Endothelial cell of umbilical vein (primary cell): ENCODE measurements around the gene KIF1B. TPM values are rescaled to one million over a fixed set of nuclear protein-coding genes. Genes with fewer than 3 reads are reported as not detected.
A peak's percentile ranks its signal among the peaks of the same experiment; 100 is the strongest.

Source experiments
- BruUV-seq: library from RNA; stranded (reverse); fragments of 400-500 nt; replicated peaks from 2 replicates; lab custom pipeline; 2021; lab: Mats Ljungman, UMichigan
- CTCF ChIA-PET: fragments of 300-600, 350-600 bp; sonication (Branson Sonifier 250); formaldehyde crosslinking; loops from one replicate; lab custom pipeline; 2021; ENCODE audit warnings: antibody characterized with exemption, inconsistent platforms; lab: Charles Lee
- POLR2A ChIA-PET: fragments of 300-600, 350-600 bp; sonication (Branson Sonifier 250); formaldehyde crosslinking; loops from one replicate; lab custom pipeline; 2021; ENCODE audit warnings: antibody characterized with exemption, inconsistent platforms; lab: Charles Lee
- DNase-seq: peaks from one replicate; pipeline ENCODE4 v3.0.0-alpha.2; 2011; ENCODE audit warnings: low read depth, low spot score
- FAIRE-seq: peaks from 2 replicates; lab custom pipeline; 2011; peaks lifted over from hg19 to GRCh38; lab: Jason Lieb, UNC
- H2AFZ ChIP-seq: 2 replicates; pipeline ENCODE4 v1.6.0; 2012; ENCODE audit warnings: low read depth, low read length, control low read depth, inconsistent platforms
- H3K27ac ChIP-seq: 2 replicates; pipeline ENCODE4 v1.5.1; 2011; ENCODE audit warnings: low read depth, mild to moderate bottlenecking, control low read depth, low read length, moderate library complexity; ENCODE audit not compliant: insufficient read depth
- H3K27me3 ChIP-seq, 2 experiments: 2 replicates each; pipeline versions ENCODE4 v1.6.0 to v1.6.1; 2011; ENCODE audit warnings: low read length in 2 of 2, mixed read lengths in 1 of 2; ENCODE audit not compliant: control insufficient read depth in 2 of 2, insufficient read depth in 2 of 2
- H3K36me3 ChIP-seq, 2 experiments: 2 replicates in 1 of 2; 3 replicates in 1 of 2; pipeline ENCODE4 v1.5.1; 2011; ENCODE audit warnings: low read length in 2 of 2, mild to moderate bottlenecking in 1 of 2, moderate library complexity in 1 of 2; ENCODE audit not compliant: control insufficient read depth in 2 of 2, insufficient read depth in 2 of 2; ENCODE audit errors: extremely low read depth in 1 of 2
- H3K4me1 ChIP-seq: 3 replicates; pipeline ENCODE4 v1.5.1; 2011; ENCODE audit warnings: mild to moderate bottlenecking, low read length; ENCODE audit not compliant: control insufficient read depth, insufficient read depth; ENCODE audit errors: extremely low read depth
- H3K4me2 ChIP-seq: 2 replicates; pipeline ENCODE4 v1.6.1; 2011; ENCODE audit warnings: low read length, control low read depth, mixed read lengths; ENCODE audit not compliant: insufficient read depth
- H3K4me3 ChIP-seq, 3 experiments: fragments of 200-600 bp in 1 of 3; sonication (generic), shearing (Covaris generic) in 1 of 3; replicated peaks in 1 of 3; 2 replicates each; pipeline ENCODE4 v1.5.1; 2011 to 2016; ENCODE audit warnings: control low read depth in 3 of 3, low read length in 3 of 3, mild to moderate bottlenecking in 2 of 3, inconsistent platforms in 1 of 3, low read depth in 1 of 3, moderate library complexity in 1 of 3; ENCODE audit not compliant: insufficient read depth in 1 of 3
- H3K79me2 ChIP-seq: 2 replicates; pipeline ENCODE4 v1.6.0; 2012; ENCODE audit warnings: low read length, inconsistent platforms; ENCODE audit not compliant: control insufficient read depth, insufficient read depth
- H3K9ac ChIP-seq: replicated peaks from 2 replicates; pipeline ENCODE3; 2011; ENCODE audit warnings: low read length, control low read depth; ENCODE audit not compliant: insufficient read depth; ENCODE audit errors: extremely low read depth
- H3K9me1 ChIP-seq: replicated peaks from 3 replicates; pipeline ENCODE4 v1.6.0; 2011; ENCODE audit warnings: mild to moderate bottlenecking, low read length; ENCODE audit not compliant: control insufficient read depth, insufficient read depth; ENCODE audit errors: extremely low read depth
- H3K9me3 ChIP-seq: replicated peaks from 2 replicates; pipeline ENCODE4 v1.5.1; 2012; ENCODE audit warnings: low read length, inconsistent platforms; ENCODE audit not compliant: control insufficient read depth, insufficient read depth
- H4K20me1 ChIP-seq: replicated peaks from 2 replicates; pipeline ENCODE3; 2011; ENCODE audit warnings: mild to moderate bottlenecking, low read length; ENCODE audit not compliant: control insufficient read depth, insufficient read depth; ENCODE audit errors: extremely low read depth
- EZH2 ChIP-seq: IDR thresholded peaks from 2 replicates; pipeline ENCODE4 v1.6.1; 2012; ENCODE audit warnings: borderline replicate concordance, low read depth, mild to moderate bottlenecking, moderate library complexity, low read length, inconsistent platforms; ENCODE audit not compliant: severe bottlenecking
- FOS ChIP-seq: IDR thresholded peaks from 2 replicates; pipeline ENCODE4 v1.6.1; 2011; ENCODE audit warnings: mild to moderate bottlenecking, low read length, moderate library complexity, borderline replicate concordance; ENCODE audit not compliant: insufficient read depth
- MYC ChIP-seq: IDR thresholded peaks from one replicate; pipeline ENCODE4 v1.6.1; 2011; ENCODE audit warnings: mild to moderate bottlenecking, low read depth, low read length
- POLR2A ChIP-seq: IDR thresholded peaks from 2 replicates; pipeline ENCODE4 v1.6.1; 2012; ENCODE audit warnings: low read depth, mild to moderate bottlenecking, control low read depth, low read length
- POLR2AphosphoS5 ChIP-seq: IDR thresholded peaks from 2 replicates; pipeline ENCODE4 v1.6.1; 2012; ENCODE audit warnings: low read depth, mild to moderate bottlenecking, control low read depth, low read length, moderate library complexity; ENCODE audit not compliant: insufficient read depth
- dilution Hi-C: fragments of 300-500 bp; cut with MboI; formaldehyde crosslinking; loops from one replicate; pipeline ENCODE4 v1.15.0; 2019; ENCODE audit warnings: low sequenced_read_pairs; ENCODE audit not compliant: extremely low pct_ligation_motif_present
- intact Hi-C: fragments of 100-400 bp; cut with micrococcal nuclease; formaldehyde crosslinking; loops from one replicate; pipeline ENCODE4 v1.10.0; 2022
- polyA plus RNA-seq, 4 experiments: library from polyadenylated mRNA; depleted of rRNA in 3 of 4; stranded (reverse) in 3 of 4; unstranded in 1 of 4; fragments of >200 nt; gene quantifications; 2 replicates each; pipeline versions ENCODE4 v1.2.1 to v1.2.3, GENCODE V29; 2011 to 2012; ENCODE audit warnings: missing spikeins in 1 of 4
- total RNA-seq: library from RNA; stranded (reverse); gene quantifications from 2 replicates; pipeline ENCODE4 v1.2.3, GENCODE V29; 2021
- TF ChIP-seq, protein P1 (sequence below), 2 donors: IDR thresholded peaks; 1 replicate in 1 of 2; 2 replicates in 1 of 2; pipeline ENCODE4 v1.5.1; 2011; ENCODE audit warnings: low read length in 2 of 2, mild to moderate bottlenecking in 2 of 2, moderate library complexity in 2 of 2, control low read depth in 1 of 2, inconsistent platforms in 1 of 2, low read depth in 1 of 2; ENCODE audit not compliant: insufficient read depth in 1 of 2; ENCODE audit errors: extremely low read depth in 1 of 2

KIF1B gene
- total and polyA plus RNA-seq, 2 donors (not counting 3 experiments of a cell fraction or from before 2014, with no cell fraction given): 14.8 to 58.6 TPM

- no peak overlapping the region for H2AFZ ChIP-seq
These were observed 176.6 kb downstream of the KIF1B start for GRCh38 chr1:10386761-10387676.

More at GRCh38 chr1:10386761-10387676, 176.6 kb downstream of the KIF1B start:
- H3K79me2 ChIP-seq: no peaks in the 10 kb centered on the region
- dilution Hi-C loops: no loop called here
- ChIA-PET POLR2A (interaction anchor here (0.6 to 2.5 kb wide), 2 partner anchors 12 to 107 kb away, joined by 4 to 32 read pairs; partner anchors contain the start of gene PGD), CTCF (interaction anchor here (1.1 to 3.7 kb wide), 11 partner anchors 7 to 177 kb away, joined by 3 to 32 read pairs (median 7); partner anchors contain the start of genes CENPS and PGD)
- BruUV-seq: no TSS peak
- peak overlapping the region; percentile 71 for H3K27ac ChIP-seq
- DNase-seq (no peak), FAIRE-seq (peak; percentile 42)
- H3K36me3 ChIP-seq: no peaks in the 10 kb centered on the region
- peaks cover 12% of the 10 kb centered on the region for H3K4me1 ChIP-seq
- no peaks in the 10 kb centered on the region for H3K27me3 ChIP-seq
- H3K9me1 ChIP-seq: no peaks in the 10 kb centered on the region
- H3K9me3 ChIP-seq: no peaks in the 10 kb centered on the region
- peak overlapping the region; percentile 69 for H3K9ac ChIP-seq
- H3K4me2 ChIP-seq: peak overlapping the region; percentile 67
- H3K4me3 ChIP-seq: no peak overlapping the region
- H4K20me1 ChIP-seq: no peaks in the 10 kb centered on the region
- TF ChIP-seq POLR2A: no peak
- no peak for TF ChIP-seq EZH2
- TF ChIP-seq FOS: no peak
- TF ChIP-seq, protein P1, sequence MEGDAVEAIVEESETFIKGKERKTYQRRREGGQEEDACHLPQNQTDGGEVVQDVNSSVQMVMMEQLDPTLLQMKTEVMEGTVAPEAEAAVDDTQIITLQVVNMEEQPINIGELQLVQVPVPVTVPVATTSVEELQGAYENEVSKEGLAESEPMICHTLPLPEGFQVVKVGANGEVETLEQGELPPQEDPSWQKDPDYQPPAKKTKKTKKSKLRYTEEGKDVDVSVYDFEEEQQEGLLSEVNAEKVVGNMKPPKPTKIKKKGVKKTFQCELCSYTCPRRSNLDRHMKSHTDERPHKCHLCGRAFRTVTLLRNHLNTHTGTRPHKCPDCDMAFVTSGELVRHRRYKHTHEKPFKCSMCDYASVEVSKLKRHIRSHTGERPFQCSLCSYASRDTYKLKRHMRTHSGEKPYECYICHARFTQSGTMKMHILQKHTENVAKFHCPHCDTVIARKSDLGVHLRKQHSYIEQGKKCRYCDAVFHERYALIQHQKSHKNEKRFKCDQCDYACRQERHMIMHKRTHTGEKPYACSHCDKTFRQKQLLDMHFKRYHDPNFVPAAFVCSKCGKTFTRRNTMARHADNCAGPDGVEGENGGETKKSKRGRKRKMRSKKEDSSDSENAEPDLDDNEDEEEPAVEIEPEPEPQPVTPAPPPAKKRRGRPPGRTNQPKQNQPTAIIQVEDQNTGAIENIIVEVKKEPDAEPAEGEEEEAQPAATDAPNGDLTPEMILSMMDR (IDR thresholded peaks at IDR 0.05; ENCODE audit: extremely low read depth in 1 of 2, insufficient read depth in 1 of 2, low read depth in 1 of 2, low read length in 2 of 2): no peak
- TF ChIP-seq POLR2AphosphoS5: no peak
- TF ChIP-seq MYC: no peak
- intact Hi-C loops: no loop called here
